Smooth muscle cell (in vitro differentiated cells): ENCODE measurements around the gene TMEM116. TPM values are rescaled to one million over a fixed set of nuclear protein-coding genes. Genes with fewer than 3 reads are reported as not detected.

Experiments used
- DNase-seq: peaks from one replicate; lab custom pipeline; 2025; ENCODE audit not compliant: unreplicated experiment; lab: John Stamatoyannopoulos, UW
- H2AFZ ChIP-seq: fragments of 200-600 bp; sonication (generic); 2 replicates; pipeline ENCODE4 v1.6.0; 2016; ENCODE audit warnings: antibody characterized with exemption, low read depth, mild to moderate bottlenecking
- H3F3A ChIP-seq: fragments of 200-600 bp; sonication (generic); 2 replicates; pipeline ENCODE4 v1.6.0; 2017; ENCODE audit warnings: antibody characterized with exemption, low read depth
- H3K27ac ChIP-seq: fragments of 200-600 bp; sonication (generic); 2 replicates; pipeline ENCODE4 v1.5.1; 2016; ENCODE audit warnings: low read depth, mild to moderate bottlenecking
- H3K27me3 ChIP-seq: fragments of 200-600 bp; sonication (generic); 2 replicates; pipeline ENCODE4 v1.6.1; 2016; ENCODE audit warnings: low read depth, mild to moderate bottlenecking
- H3K36me3 ChIP-seq: fragments of 200-600 bp; sonication (generic); 2 replicates; pipeline ENCODE4 v1.5.1; 2016; ENCODE audit warnings: low read depth
- H3K4me1 ChIP-seq: fragments of 200-600 bp; sonication (generic); 2 replicates; pipeline ENCODE4 v1.5.1; 2016; ENCODE audit warnings: low read depth
- H3K4me2 ChIP-seq: fragments of 200-600 bp; sonication (generic); 2 replicates; pipeline ENCODE4 v1.6.0; 2016; ENCODE audit warnings: mild to moderate bottlenecking
- H3K4me3 ChIP-seq: fragments of 200-600 bp; sonication (generic); 2 replicates; pipeline ENCODE4 v1.5.1; 2016; ENCODE audit warnings: mild to moderate bottlenecking
- H3K79me2 ChIP-seq: fragments of 200-600 bp; sonication (generic); 2 replicates; pipeline ENCODE4 v1.6.0; 2016; ENCODE audit warnings: low read depth, mild to moderate bottlenecking
- H3K9ac ChIP-seq: fragments of 200-600 bp; sonication (generic); 2 replicates; pipeline ENCODE4 v1.6.0; 2016; ENCODE audit warnings: low read depth
- H3K9me3 ChIP-seq: fragments of 200-600 bp; sonication (generic); replicated peaks from 2 replicates; pipeline ENCODE4 v1.5.1; 2016; ENCODE audit warnings: low read depth
- H4K20me1 ChIP-seq: fragments of 200-600 bp; sonication (generic); 2 replicates; pipeline ENCODE4 v1.6.0; 2016; ENCODE audit warnings: low read depth
- WGBS: methylation state at CpG from one replicate; pipeline ENCODE4 v1.1.7; 2016; ENCODE audit warnings: low lambda C conversion rate; 5-methylcytosine and 5-hydroxymethylcytosine counted together
- polyA plus RNA-seq: library from polyadenylated mRNA; unstranded; fragments of >200 nt; fragmentation: Nextera tagmentation; extraction: Ambion mirVana; gene quantifications from 2 replicates; pipeline ENCODE4 v1.2.1, GENCODE V29; 2016
- total RNA-seq: library from RNA; depleted of rRNA; stranded (reverse); fragments of >200 nt; gene quantifications from 2 replicates; pipeline ENCODE4 v1.2.3, GENCODE V29; 2014
- TF ChIP-seq, protein P1 (sequence below): fragments of 200-600 bp; sonication (generic); IDR thresholded peaks from 2 replicates; pipeline ENCODE4 v1.5.1; 2017; ENCODE audit warnings: borderline replicate concordance, mild to moderate bottlenecking, antibody characterized with exemption; ENCODE audit not compliant: insufficient read depth, poor library complexity, severe bottlenecking

The TMEM116 gene
- total and polyA plus RNA-seq, 2 experiments from 2014 or later: 5.7 to 9.7 TPM

DNA sequence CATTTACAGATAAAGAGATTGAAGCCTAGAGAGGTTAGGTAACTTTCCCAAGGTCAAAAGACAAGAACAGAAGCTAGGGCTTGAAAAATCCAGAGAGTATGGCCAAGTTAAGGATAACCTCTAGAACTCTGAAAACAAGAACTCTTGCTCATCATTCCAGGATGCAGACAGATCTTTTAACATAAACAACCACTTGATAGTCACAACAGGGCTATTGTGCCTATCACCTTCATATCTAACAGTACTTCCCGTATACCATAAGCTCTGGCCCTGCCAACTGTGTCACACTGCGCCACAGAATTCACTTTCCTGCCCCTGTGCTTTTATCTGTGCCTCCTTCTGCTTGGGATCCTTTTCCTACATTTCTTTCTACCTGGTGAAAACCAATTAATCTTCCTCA is 18.5 kb upstream of the TMEM116 start:
- H3K27ac ChIP-seq: no peak overlapping the region
- H3K4me2 ChIP-seq: no peak overlapping the region
- H3K27me3 ChIP-seq: no peaks in the 10 kb centered on the region
- H3K9me3 ChIP-seq: no peaks in the 10 kb centered on the region
- peaks cover 9% of the 10 kb centered on the region for H3F3A ChIP-seq
- no peak overlapping the region for H2AFZ ChIP-seq
- H3K9ac ChIP-seq: no peak overlapping the region
- DNase-seq: no peak
- no peaks in the 10 kb centered on the region for H3K79me2 ChIP-seq
- no peaks in the 10 kb centered on the region for H4K20me1 ChIP-seq
- H3K4me3 ChIP-seq: no peak overlapping the region
- no peaks in the 10 kb centered on the region for H3K4me1 ChIP-seq
- TF ChIP-seq, protein P1, sequence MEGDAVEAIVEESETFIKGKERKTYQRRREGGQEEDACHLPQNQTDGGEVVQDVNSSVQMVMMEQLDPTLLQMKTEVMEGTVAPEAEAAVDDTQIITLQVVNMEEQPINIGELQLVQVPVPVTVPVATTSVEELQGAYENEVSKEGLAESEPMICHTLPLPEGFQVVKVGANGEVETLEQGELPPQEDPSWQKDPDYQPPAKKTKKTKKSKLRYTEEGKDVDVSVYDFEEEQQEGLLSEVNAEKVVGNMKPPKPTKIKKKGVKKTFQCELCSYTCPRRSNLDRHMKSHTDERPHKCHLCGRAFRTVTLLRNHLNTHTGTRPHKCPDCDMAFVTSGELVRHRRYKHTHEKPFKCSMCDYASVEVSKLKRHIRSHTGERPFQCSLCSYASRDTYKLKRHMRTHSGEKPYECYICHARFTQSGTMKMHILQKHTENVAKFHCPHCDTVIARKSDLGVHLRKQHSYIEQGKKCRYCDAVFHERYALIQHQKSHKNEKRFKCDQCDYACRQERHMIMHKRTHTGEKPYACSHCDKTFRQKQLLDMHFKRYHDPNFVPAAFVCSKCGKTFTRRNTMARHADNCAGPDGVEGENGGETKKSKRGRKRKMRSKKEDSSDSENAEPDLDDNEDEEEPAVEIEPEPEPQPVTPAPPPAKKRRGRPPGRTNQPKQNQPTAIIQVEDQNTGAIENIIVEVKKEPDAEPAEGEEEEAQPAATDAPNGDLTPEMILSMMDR: no peak
- peaks cover 9% of the 10 kb centered on the region for H3K36me3 ChIP-seq
- WGBS: 60% methylated on average over 2 of the region's 2 CpGs

DNA sequence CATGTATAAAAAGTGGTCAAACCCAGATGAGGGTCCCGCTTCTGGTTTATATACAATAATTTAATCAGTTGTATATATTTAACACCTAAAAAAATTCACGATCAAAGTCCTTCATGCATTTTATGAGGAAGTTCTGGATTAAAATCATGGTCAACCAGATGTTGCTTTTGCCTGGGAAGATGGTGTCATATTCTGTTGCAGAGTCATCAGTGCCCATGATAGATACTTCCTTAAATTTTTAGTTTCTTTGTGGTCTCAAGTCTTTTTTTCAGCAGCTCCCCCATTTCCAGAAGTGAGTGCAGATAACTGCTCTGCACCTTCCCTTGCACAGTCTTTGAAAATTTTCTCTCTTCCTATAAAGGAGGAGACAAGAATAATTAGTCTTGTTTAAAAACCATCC is 16.3 kb upstream of the TMEM116 start:
- no peak overlapping the region for H3K4me3 ChIP-seq
- no peaks in the 10 kb centered on the region for H3K4me1 ChIP-seq
- no peak for DNase-seq
- H4K20me1 ChIP-seq: no peaks in the 10 kb centered on the region
- H3K27ac ChIP-seq: no peak overlapping the region
- H3K9ac ChIP-seq: no peak overlapping the region
- no peaks in the 10 kb centered on the region for H3K79me2 ChIP-seq
- no peak overlapping the region for H2AFZ ChIP-seq
- peaks cover 9% of the 10 kb centered on the region for H3F3A ChIP-seq
- no peak overlapping the region for H3K4me2 ChIP-seq
- no peaks in the 10 kb centered on the region for H3K27me3 ChIP-seq
- 98% methylated on average over 2 of the region's 2 CpGs for WGBS
- H3K9me3 ChIP-seq: no peaks in the 10 kb centered on the region
- TF ChIP-seq, protein P1: no peak
- H3K36me3 ChIP-seq: peaks cover 9% of the 10 kb centered on the region

DNA sequence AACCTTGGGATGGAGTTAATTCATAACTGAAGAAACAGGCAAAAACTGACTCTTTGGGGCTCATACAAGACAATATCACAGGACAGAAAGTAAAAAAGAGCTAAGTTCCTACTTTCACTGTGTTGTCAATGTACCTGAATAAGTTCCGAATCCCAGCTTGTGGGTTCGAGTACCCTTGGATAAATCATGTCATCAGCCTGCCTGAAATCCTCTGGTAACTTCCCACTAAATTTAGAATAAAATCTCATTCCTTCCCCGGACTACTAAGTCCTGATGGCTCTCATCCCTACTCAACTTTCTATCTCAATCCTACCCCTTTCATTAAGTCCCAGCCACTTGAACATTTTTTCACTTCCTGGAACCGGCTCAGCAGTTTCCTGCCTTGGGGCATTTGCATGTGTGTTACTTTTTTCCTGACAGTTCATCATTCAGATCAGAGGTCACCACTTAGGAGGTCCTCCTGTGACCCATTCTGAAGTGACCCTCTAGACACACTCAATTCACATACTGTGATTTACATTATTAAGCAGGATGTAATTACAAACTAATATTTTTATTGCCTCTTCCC is 12.9 kb upstream of the TMEM116 start:
- Histone ChIP-seq H3K9ac (no peak overlapping the region), H3K9me3 (no peaks in the 10 kb centered on the region), H3K4me1 (no peaks in the 10 kb centered on the region), H3K36me3 (no peaks in the 10 kb centered on the region), H2AFZ (no peak overlapping the region), H3K27ac (no peak overlapping the region), H3K27me3 (no peaks in the 10 kb centered on the region), H4K20me1 (peaks cover 4% of the 10 kb centered on the region), H3K4me2 (no peak overlapping the region), H3F3A (peaks cover 9% of the 10 kb centered on the region), H3K4me3 (no peak overlapping the region), H3K79me2 (peaks cover 3% of the 10 kb centered on the region)
- TF ChIP-seq, protein P1: no peak
- no peak for DNase-seq
- WGBS: 71% methylated on average over 4 of the region's 4 CpGs

DNA sequence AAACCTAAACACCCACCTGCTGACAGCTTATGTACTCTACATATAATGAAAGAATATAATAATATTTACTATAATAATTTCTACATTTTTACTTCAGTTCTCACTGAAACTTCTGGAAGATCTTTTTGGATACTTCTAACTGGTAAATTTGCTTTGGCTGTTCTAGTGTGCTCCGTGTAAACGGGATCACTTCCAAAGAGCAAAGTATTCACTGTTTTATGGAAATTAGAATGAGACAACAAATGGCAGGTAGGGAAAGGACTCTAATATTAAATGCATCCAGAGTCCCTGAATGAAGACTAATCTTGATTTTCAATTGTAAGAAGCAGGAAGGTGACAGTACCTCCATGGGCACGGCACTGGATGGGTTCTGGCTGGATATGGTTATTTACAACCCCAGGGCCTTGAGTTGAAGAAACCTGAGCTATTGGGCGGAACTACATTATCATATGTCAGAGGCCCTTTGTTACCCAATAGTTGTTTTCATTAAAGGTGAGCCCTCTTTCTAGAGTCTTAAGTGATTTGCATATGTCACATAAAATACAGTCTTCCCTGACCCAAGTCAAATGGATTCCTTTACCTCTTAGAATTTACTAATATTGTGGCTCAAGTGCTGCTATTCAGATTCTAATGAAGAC is 10.9 kb upstream of the TMEM116 start:
- 92% methylated on average over 4 of the region's 4 CpGs for WGBS
- H3F3A ChIP-seq: peaks cover 9% of the 10 kb centered on the region
- no peaks in the 10 kb centered on the region for H3K27me3 ChIP-seq
- H3K4me2 ChIP-seq: no peak overlapping the region
- H3K4me1 ChIP-seq: no peaks in the 10 kb centered on the region
- H3K9me3 ChIP-seq: no peaks in the 10 kb centered on the region
- DNase-seq: no peak
- H3K4me3 ChIP-seq: no peak overlapping the region
- H3K79me2 ChIP-seq: peaks cover 19% of the 10 kb centered on the region
- peaks cover 23% of the 10 kb centered on the region for H4K20me1 ChIP-seq
- TF ChIP-seq, protein P1: no peak
- H3K27ac ChIP-seq: no peak overlapping the region
- no peaks in the 10 kb centered on the region for H3K36me3 ChIP-seq
- H2AFZ ChIP-seq: no peak overlapping the region
- H3K9ac ChIP-seq: no peak overlapping the region
